Activated CD4-positive, alpha-beta T cell treated with anti-CD3 and anti-CD28 coated beads, Interleukin-2, amount 10 ng/mL, durations not matched to agents 24 days and 14 days (primary cell): Measurements from ENCODE around the gene POP4. TPM values are rescaled to one million over a fixed set of nuclear protein-coding genes. Genes with fewer than 3 reads are reported as not detected.
"Not testable (repeated sequence)": the region's sequence is repeated elsewhere in the genome, so short reads cannot be mapped to it uniquely, and the experiment has no call there.

Experiments used
- DNase-seq: peaks from one replicate; pipeline ENCODE4 v3.0.0; 2022
- H3K27ac Mint-ChIP-seq: one replicate; pipeline ENCODE4 v1.8.0; 2022; ENCODE audit warnings: mild to moderate bottlenecking, mixed read lengths
- H3K27me3 Mint-ChIP-seq: one replicate; pipeline ENCODE4 v1.8.0; 2022; ENCODE audit warnings: mixed read lengths
- H3K36me3 Mint-ChIP-seq: one replicate; pipeline ENCODE4 v1.8.0; 2022; ENCODE audit warnings: low read depth, mild to moderate bottlenecking, mixed read lengths
- H3K4me1 Mint-ChIP-seq: one replicate; pipeline ENCODE4 v1.8.0; 2021; ENCODE audit warnings: mixed read lengths
- H3K4me3 Mint-ChIP-seq: one replicate; pipeline ENCODE4 v1.8.0; 2022; ENCODE audit warnings: mild to moderate bottlenecking, moderate library complexity, mixed read lengths
- H3K9me3 Mint-ChIP-seq: one replicate; pipeline ENCODE4 v1.8.0; 2021; ENCODE audit warnings: mixed read lengths
- intact Hi-C: fragments of 100-400 bp; cut with micrococcal nuclease; formaldehyde crosslinking; loops from one replicate; pipeline ENCODE4 v1.15.1; 2023
- total RNA-seq: library from RNA; stranded (reverse); gene quantifications from 2 replicates; pipeline ENCODE4 v1.2.3, GENCODE V29; 2022

POP4 gene
- 121 TPM in 2 replicates for total RNA-seq

- peak within 1 kb of the TSS; percentile 100 for H3K27ac Mint-ChIP-seq
- peak; percentile 100 for DNase-seq
- peaks cover 21% of the 10 kb centered on the region for H3K36me3 Mint-ChIP-seq
- H3K4me1 Mint-ChIP-seq: peaks cover 21% of the 10 kb centered on the region
- H3K27me3 Mint-ChIP-seq: peaks cover 2% of the 10 kb centered on the region
- no peaks in the 10 kb centered on the region for H3K9me3 Mint-ChIP-seq
- intact Hi-C loops: loop anchor here (1.0 to 10.0 kb wide), 5 partner anchors 19 to 394 kb away; partner anchors contain the start of genes UQCRFS1 and URI1
- H3K4me3 Mint-ChIP-seq: peak within 1 kb of the TSS; percentile 99
Measured at GRCh38 chr19:29605653-29606419, at the start of gene POP4. Gene POP4 (plus strand): TSS chr19:29606283. CDS start chr19:29606319, 36 bp downstream.

- H3K9me3 Mint-ChIP-seq: peaks cover 29% of the 10 kb centered on the region
- H3K36me3 Mint-ChIP-seq, H3K27ac Mint-ChIP-seq, DNase-seq, intact Hi-C loops, H3K4me3 Mint-ChIP-seq, H3K4me1 Mint-ChIP-seq: not testable (repeated sequence)
- H3K27me3 Mint-ChIP-seq: peaks cover 26% of the 10 kb centered on the region
Measured at GRCh38 chr19:29559110-29559509, 47.0 kb upstream of the POP4 start.

DNA sequence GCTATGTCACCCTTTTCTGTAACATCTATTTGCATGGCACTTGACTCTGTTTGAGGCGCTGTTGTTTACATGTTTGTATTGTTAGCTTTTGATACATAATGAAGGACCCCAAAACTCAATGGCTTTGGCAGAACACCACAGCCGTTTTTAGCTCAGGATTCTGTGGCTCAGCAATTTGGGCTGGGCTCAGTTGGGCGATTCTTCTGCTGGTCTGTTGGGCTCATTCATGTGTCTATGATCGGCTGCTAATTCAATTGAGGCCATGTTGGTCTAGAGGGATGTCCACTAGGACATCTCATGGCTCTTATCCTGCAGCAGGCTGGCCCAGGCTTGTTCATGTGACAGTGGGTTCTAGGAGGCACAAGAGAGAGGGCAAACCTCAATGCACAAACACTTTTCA is 46.3 kb upstream of the POP4 start:
- Mint-ChIP-seq H3K9me3 (peaks cover 29% of the 10 kb centered on the region), H3K36me3 (no peaks in the 10 kb centered on the region), H3K27ac (no peak overlapping the region), H3K4me3 (no peak overlapping the region), H3K4me1 (peaks cover 4% of the 10 kb centered on the region), H3K27me3 (peaks cover 25% of the 10 kb centered on the region)
- intact Hi-C loops: no loop called here
- DNase-seq: no peak

DNA sequence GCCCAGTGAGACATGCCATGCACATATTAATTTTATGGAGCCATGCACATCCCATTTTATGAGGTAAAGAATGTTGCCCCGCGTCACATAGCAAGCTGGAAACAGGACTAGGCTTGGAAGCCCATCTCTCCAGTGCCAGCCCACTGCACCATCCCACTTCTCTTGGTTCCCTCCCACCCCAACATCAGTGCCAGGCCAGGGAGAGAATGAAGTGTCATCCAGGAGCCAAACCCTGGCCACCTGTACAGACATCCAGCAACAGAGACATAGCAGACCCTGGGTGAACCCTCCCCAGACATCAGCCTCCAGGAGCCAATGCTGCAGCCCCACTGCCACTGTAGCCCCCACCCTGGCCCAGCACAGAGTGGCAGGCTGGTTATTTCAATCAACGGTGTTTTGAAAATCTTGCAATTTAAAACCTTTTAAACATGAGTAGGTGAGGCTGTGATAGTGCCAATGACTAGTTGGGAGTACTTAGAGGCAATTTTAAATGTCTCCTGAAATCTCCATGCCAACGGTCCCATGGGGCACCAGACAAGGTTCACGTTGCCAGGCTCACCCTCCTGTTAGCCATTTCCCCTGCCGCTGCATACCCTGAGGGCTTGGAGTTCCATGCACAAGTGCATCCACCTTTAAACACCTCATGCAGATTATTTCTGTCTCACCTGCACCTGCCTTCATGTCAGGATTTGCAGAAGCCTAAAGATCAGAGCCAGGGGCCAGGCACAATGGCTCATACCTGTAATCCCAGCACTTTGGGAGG is 45.6 kb upstream of the POP4 start:
- no peaks in the 10 kb centered on the region for H3K36me3 Mint-ChIP-seq
- H3K27me3 Mint-ChIP-seq: peaks cover 19% of the 10 kb centered on the region
- H3K4me1 Mint-ChIP-seq: peaks cover 8% of the 10 kb centered on the region
- H3K27ac Mint-ChIP-seq: no peak overlapping the region
- intact Hi-C loops: no loop called here
- H3K4me3 Mint-ChIP-seq: no peak overlapping the region
- no peak for DNase-seq
- peaks cover 22% of the 10 kb centered on the region for H3K9me3 Mint-ChIP-seq

- intact Hi-C loops: no loop called here
- Mint-ChIP-seq H3K9me3 (peaks cover 13% of the 10 kb centered on the region), H3K4me1 (peaks cover 8% of the 10 kb centered on the region), H3K27ac (no peak overlapping the region), H3K36me3 (no peaks in the 10 kb centered on the region), H3K4me3 (no peak overlapping the region), H3K27me3 (peaks cover 9% of the 10 kb centered on the region)
- no peak for DNase-seq
Measured at GRCh38 chr19:29561601-29562000, 44.5 kb upstream of the POP4 start.

DNA sequence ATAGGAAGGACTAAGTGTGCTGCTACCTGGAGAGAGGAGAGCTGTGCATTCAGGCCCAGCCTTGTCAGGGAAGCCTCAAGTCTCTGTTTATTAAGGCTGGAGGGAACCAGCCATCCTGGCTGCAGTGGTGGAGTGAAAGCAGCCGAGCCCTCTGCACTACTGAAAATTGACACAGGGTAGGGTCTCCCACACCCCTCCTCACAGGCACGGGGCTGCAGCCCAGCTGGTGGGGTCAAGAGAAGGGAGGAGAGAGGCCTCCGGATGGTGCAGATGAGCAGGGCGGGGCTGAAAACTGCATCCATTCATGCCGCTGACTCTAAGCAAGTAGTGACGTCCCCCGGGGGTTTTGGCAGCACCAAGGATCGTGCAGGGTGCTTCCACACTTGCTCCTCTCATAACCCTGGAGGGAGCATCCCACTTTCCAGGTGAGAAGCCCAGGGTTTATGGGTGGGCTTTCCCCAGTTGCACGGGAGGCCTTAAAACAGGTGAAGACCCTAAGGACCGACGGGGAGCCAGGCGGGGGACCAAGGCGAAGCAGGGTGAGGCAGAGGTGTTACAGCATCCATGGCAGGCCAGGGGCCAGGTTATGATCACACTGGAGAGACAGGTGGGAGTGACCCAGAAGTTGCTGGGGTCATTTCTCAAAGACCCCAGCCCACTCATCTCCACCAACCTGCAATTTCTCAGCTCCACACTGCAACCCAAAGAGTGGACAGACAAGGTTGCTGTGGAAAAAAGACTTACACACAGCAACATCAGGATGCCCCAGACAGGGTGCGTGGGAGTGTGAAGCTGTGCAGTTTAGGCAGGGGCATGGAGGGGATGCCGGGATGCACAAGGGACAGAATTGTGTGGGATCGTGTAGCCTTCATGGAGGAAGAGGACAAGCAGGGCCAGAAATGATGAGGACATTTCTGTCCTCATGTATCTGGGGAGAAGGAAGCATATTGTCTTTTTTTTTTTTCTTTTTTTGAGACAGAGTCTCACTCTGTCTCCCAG is 43.5 kb upstream of the POP4 start:
- Mint-ChIP-seq H3K36me3 (no peaks in the 10 kb centered on the region), H3K9me3 (peaks cover 13% of the 10 kb centered on the region), H3K27ac (no peak overlapping the region), H3K4me3 (no peak overlapping the region), H3K4me1 (peaks cover 8% of the 10 kb centered on the region), H3K27me3 (peaks cover 9% of the 10 kb centered on the region)
- intact Hi-C loops: no loop called here
- no peak for DNase-seq

GRCh38 chr19:29563486-29564101 is 42.5 kb upstream of the POP4 start:
- Mint-ChIP-seq H3K4me3 (no peak overlapping the region), H3K27me3 (peaks cover 11% of the 10 kb centered on the region), H3K4me1 (peaks cover 8% of the 10 kb centered on the region), H3K27ac (no peak overlapping the region), H3K36me3 (no peaks in the 10 kb centered on the region), H3K9me3 (peaks cover 8% of the 10 kb centered on the region)
- DNase-seq: no peak
- intact Hi-C loops: loop anchor here (1.0 kb wide), 1 partner anchor 13 kb away; no protein-coding TSS in a partner anchor

DNA sequence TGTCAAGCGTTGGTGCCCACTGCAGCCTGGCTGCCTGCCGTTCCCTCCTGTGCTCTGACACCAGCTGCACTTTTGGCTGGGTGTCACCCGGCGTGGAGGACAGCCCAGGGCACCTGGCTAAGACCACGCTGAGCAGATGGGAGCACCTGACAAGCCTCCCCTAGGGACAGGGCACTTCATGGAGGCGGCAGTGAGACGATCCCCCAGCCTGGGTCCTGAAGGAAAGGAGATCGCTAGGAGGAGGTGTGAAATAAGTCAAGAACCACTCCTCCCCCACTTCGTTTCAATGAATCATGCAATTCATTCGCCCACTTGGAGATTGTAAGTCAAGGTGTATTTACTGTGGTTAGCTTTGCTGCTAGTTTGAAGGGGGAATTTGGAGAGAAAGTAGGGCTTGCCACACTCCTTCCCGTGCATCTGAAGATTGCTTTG is 41.5 kb upstream of the POP4 start:
- H3K4me1 Mint-ChIP-seq: peaks cover 9% of the 10 kb centered on the region
- H3K36me3 Mint-ChIP-seq: no peaks in the 10 kb centered on the region
- peaks cover 13% of the 10 kb centered on the region for H3K27me3 Mint-ChIP-seq
- H3K4me3 Mint-ChIP-seq: peak overlapping the region; percentile 7
- H3K9me3 Mint-ChIP-seq: peaks cover 4% of the 10 kb centered on the region
- DNase-seq: no peak
- intact Hi-C loops: loop anchor here (1.0 kb wide), 1 partner anchor 12 kb away; no protein-coding TSS in a partner anchor
- peak overlapping the region; percentile 51 for H3K27ac Mint-ChIP-seq

DNA sequence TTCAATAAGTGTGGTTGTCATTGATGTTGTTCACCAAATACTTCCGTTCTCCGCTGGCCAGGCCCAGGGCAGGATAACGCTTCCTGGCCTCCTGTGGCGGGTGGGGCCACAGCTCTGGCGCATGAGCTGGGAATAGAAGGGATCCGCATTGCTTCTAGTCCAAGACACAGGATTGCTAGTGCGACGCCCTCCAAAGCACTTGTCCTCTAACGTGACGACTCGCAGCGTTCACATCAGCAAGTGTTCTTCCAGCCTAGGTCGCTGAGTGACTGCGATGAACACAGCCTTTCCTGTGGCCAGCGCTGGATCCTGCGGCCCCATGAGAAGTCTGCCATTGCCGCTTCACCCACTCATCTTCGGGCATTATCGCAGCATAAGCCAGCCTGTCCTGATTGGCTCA is 40.9 kb upstream of the POP4 start:
- Mint-ChIP-seq H3K27me3 (peaks cover 16% of the 10 kb centered on the region), H3K4me3 (no peak overlapping the region), H3K27ac (no peak overlapping the region), H3K36me3 (no peaks in the 10 kb centered on the region), H3K4me1 (peaks cover 11% of the 10 kb centered on the region), H3K9me3 (no peaks in the 10 kb centered on the region)
- intact Hi-C loops: no loop called here
- DNase-seq: no peak

DNA sequence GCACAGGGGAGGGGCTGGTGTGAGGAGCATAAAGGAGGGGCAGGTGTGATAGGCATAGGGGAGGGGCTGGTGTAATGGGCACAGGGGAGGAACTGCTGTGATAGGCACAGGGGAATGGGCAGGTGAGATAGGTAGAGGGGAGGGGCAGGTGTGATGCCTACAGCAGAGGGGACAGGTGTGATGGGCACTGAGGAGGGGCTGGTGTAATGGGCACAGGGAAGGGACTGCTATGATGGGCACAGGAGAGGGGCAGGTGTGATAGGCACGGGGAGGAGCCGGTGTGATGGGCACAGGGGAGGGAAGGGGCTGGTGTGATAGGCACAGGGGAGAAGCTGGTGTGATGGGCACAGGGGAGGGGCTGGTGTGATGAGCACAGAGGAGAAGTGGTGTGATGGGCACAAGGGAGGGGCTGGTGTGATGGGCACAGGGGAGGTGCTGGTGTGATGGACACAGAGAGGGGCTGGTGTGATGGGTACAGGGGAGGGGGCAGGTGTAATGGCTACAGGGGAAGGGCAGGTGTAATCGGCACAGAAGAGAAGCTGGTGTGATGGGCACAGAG is 39.5 kb upstream of the POP4 start:
- no peak for DNase-seq
- Mint-ChIP-seq H3K9me3 (no peaks in the 10 kb centered on the region), H3K27me3 (peaks cover 23% of the 10 kb centered on the region), H3K4me3 (no peak overlapping the region), H3K36me3 (no peaks in the 10 kb centered on the region), H3K4me1 (peaks cover 11% of the 10 kb centered on the region), H3K27ac (no peak overlapping the region)
- intact Hi-C loops: no loop called here

DNA sequence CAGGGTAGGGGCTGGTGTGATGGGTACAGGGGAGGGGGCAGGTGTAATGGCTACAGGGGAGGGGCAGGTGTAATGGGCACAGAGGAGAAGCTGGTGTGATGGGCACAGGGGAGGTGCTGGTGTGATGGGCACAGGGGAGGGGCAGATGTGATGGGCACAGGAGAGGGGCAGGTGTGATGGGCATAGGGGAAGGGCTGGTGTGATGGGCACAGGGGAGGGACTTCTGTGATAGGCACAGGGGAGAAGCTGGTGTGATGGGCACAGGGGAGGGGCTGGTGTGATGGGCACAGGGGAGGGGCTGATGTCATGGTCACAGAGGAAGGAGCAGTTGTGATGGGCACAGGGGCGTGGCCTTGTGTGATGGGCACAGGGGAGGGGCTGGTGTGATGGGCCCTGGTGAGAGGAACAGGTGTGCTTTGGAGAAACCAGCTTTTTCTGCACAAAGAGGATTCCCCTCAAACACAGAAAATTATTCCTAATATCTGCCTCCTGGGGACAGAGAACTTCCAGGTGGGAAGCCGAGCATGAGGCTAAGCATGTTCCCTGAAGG is 38.6 kb upstream of the POP4 start:
- peaks cover 11% of the 10 kb centered on the region for H3K4me1 Mint-ChIP-seq
- peaks cover 32% of the 10 kb centered on the region for H3K27me3 Mint-ChIP-seq
- H3K27ac Mint-ChIP-seq: no peak overlapping the region
- no peaks in the 10 kb centered on the region for H3K36me3 Mint-ChIP-seq
- intact Hi-C loops: no loop called here
- no peak overlapping the region for H3K4me3 Mint-ChIP-seq
- H3K9me3 Mint-ChIP-seq: no peaks in the 10 kb centered on the region
- DNase-seq: no peak

DNA sequence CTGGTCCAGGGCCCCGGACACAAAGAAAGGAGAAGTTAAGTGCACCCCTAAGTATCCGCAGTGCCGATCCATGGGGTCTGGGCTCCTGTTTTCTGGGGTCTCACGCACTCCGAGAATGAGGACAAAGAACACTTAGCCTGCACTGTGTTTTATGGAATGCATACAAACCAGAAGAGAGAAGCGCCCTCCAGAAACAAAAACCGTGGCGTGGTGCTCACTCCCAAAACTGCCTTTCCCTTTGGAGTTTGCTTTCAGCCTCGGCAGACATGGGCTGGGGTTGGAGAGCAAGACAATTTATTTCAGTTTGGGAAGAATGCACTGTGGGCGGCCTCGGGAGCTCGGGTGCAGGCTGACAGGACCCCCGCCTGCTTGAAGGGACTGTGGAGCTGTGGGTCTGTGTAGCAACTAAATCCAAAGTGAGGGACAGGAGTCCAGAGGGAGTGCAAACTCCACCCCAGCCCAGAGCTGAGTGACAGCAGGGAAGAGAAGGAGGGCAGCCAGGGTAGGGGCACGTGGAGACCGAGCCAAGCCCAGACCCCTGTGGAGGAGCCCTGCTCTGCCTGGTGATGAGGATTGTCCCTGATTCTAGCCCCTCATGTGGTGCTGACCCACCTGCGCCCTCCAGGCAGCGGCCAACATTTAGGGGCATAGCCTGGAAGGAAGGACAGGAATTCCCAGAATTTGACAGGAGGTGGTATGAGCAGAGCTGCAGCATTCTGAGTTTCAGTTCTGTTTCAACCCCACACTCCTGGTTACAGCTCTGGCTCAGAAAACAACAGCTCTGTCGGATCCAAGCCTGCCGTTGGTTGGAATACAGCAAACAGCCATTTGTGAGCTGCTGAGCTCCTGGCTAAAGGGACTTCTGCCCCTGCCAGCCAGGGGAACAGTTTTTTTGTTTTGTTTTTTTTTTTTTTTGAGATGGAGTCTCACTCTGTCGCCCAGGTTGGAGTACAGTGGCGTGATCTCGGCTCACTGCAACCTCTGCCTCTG is 37.8 kb upstream of the POP4 start:
- Mint-ChIP-seq H3K9me3 (no peaks in the 10 kb centered on the region), H3K36me3 (no peaks in the 10 kb centered on the region), H3K27ac (no peak overlapping the region), H3K27me3 (peaks cover 35% of the 10 kb centered on the region), H3K4me3 (no peak overlapping the region), H3K4me1 (peaks cover 11% of the 10 kb centered on the region)
- no peak for DNase-seq
- intact Hi-C loops: no loop called here
